ENCODE data around the gene PPP1R16B.
A peak's percentile ranks its signal among the peaks of the same experiment; 100 is the strongest.

Gene PPP1R16B

DNA sequence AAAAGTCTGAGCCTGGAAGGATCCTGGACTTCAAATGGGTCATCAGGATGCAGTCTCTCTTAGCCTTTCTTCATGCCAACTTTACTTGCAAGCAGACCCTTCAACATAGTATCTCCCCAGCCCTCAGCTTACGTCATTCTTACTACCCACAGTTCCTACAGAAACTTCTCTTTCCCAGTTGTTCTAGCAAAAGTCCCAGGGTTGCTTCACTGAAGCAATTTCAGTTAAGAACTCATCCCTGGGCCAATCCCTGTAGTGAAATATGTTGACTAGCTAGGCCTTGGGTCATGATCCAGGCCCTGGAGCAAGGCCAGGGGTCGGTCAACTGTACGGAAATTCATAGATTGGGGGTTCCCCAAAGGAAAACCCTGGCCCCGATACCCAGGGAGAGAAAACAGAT, 112.2 kb downstream of the PPP1R16B start:
- Mint-ChIP-seq H3K9me3 (no peaks in the 10 kb centered on the region), H3K36me3 (ENCODE audit: low read depth) (peaks cover 95% of the 10 kb centered on the region), H3K4me3 (no peak overlapping the region), H3K4me1 (ENCODE audit: low read depth) (no peaks in the 10 kb centered on the region), H3K27ac (peak overlapping the region; percentile 53), H3K27me3 (no peaks in the 10 kb centered on the region)
- no peak for DNase-seq

DNA sequence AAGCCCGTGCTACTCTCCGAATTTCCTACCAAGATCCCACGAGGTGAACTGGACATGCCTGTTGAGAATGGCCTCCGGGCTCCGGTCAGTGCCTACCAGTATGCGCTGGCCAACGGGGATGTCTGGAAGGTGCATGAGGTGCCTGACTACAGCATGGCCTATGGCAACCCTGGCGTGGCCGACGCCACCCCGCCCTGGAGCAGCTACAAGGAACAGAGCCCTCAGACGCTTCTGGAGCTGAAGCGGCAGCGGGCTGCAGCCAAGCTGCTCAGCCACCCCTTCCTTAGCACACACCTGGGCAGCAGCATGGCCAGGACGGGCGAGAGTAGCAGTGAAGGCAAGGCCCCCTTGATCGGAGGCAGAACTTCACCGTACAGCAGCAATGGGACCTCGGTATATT, 112.7 kb downstream of the PPP1R16B start:
- Mint-ChIP-seq H3K27ac (peak overlapping the region; percentile 61), H3K4me1 (ENCODE audit: low read depth) (no peaks in the 10 kb centered on the region), H3K27me3 (no peaks in the 10 kb centered on the region), H3K9me3 (no peaks in the 10 kb centered on the region), H3K36me3 (ENCODE audit: low read depth) (peaks cover 93% of the 10 kb centered on the region), H3K4me3 (no peak overlapping the region)
- DNase-seq: no peak

DNA sequence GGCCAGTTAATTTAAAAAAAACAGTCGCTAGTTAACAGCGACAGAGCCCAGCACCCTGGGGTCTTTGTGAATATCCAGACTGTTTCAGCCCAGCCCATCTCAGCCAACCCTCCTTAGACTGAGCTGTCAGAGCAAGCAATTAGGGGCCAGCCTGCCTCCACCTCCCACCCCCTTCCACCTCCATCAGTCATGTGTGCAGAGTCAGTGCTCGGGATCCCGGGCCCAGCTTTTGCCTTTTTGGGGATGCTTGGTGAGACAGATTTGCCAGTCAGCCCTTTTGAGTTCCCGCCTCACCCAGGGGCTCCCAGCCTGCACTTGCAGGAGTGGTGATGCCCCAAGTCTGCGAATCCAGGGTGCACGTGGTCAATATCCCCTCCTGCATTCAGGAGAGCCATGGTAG, 114.2 kb downstream of the PPP1R16B start:
- H3K9me3 Mint-ChIP-seq: no peaks in the 10 kb centered on the region
- H3K4me1 Mint-ChIP-seq (ENCODE audit: low read depth): no peaks in the 10 kb centered on the region
- no peak for DNase-seq
- H3K27me3 Mint-ChIP-seq: no peaks in the 10 kb centered on the region
- no peak overlapping the region for H3K4me3 Mint-ChIP-seq
- H3K27ac Mint-ChIP-seq: peak overlapping the region; percentile 50
- H3K36me3 Mint-ChIP-seq (ENCODE audit: low read depth): peaks cover 82% of the 10 kb centered on the region

DNA sequence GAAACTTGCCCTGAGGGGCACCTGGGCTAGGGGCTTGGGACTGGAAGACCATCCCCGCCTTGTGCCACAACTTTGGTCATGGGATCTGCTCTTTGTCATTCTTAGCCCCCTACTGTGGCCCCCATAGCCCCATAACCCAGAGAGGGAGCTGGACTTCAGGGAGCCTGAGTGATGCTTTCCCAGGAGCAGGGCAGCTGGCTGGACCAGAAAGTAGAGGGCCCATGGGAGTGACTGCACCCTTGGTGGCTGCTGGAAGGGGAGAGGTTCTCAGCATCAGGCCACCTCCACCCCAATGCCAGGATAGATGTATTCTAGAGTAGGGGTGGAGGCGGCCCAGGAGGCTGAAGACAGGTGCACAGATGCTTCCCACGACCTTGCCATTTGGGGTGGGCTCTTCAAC, 114.9 kb downstream of the PPP1R16B start:
- H3K27me3 Mint-ChIP-seq: no peaks in the 10 kb centered on the region
- H3K4me1 Mint-ChIP-seq (ENCODE audit: low read depth): no peaks in the 10 kb centered on the region
- DNase-seq: no peak
- no peaks in the 10 kb centered on the region for H3K9me3 Mint-ChIP-seq
- H3K27ac Mint-ChIP-seq: peak overlapping the region; percentile 1
- no peak overlapping the region for H3K4me3 Mint-ChIP-seq
- H3K36me3 Mint-ChIP-seq (ENCODE audit: low read depth): peaks cover 75% of the 10 kb centered on the region

DNA sequence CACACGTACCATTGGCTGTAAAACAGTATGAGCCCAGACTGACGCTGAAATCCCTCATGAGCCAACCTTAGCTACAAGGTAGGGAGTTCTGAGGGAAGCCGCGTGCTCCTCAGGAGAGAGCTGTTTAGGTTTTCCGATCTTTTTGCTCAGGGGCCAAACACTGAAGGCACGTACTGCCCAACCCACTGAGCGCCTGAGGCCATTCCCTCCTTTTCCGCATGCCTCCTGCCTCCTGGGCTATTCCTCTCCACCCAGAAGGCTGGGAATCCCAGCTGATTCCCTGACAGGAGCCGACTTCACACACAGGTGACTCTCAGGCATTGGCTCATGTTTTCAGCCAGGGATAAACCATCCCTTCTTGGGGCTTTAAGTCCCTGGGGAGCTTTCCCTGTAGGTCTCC, 115.4 kb downstream of the PPP1R16B start:
- H3K9me3 Mint-ChIP-seq: no peaks in the 10 kb centered on the region
- H3K36me3 Mint-ChIP-seq (ENCODE audit: low read depth): peaks cover 70% of the 10 kb centered on the region
- H3K4me1 Mint-ChIP-seq (ENCODE audit: low read depth): peaks cover 4% of the 10 kb centered on the region
- H3K27ac Mint-ChIP-seq: peak overlapping the region; percentile 1
- H3K4me3 Mint-ChIP-seq: no peak overlapping the region
- DNase-seq: no peak
- no peaks in the 10 kb centered on the region for H3K27me3 Mint-ChIP-seq

DNA sequence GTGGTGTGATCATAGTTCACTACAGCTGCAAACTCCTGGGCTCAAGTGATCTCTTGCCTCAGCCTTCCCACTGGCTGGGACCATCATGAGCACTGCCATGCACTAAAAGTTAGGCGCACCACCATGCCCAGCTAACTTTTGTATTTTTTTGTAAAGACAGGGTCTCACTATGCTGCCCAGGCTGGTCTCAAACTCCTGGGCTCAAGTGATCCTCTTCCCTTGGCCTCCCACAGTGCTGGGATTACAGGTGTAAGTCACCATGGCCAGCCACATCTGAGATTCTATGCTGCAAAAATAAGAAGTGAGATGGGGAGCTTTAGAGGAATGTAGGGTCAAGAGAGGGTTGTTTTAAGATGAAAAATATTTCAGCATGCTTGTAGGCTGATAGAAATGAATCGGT, 119.2 kb downstream of the PPP1R16B start:
- Mint-ChIP-seq H3K4me3 (no peak overlapping the region), H3K27ac (peak overlapping the region; percentile 66), H3K4me1 (ENCODE audit: low read depth) (peaks cover 20% of the 10 kb centered on the region), H3K9me3 (no peaks in the 10 kb centered on the region), H3K36me3 (ENCODE audit: low read depth) (peaks cover 55% of the 10 kb centered on the region), H3K27me3 (no peaks in the 10 kb centered on the region)
- peak; percentile 24 for DNase-seq

DNA sequence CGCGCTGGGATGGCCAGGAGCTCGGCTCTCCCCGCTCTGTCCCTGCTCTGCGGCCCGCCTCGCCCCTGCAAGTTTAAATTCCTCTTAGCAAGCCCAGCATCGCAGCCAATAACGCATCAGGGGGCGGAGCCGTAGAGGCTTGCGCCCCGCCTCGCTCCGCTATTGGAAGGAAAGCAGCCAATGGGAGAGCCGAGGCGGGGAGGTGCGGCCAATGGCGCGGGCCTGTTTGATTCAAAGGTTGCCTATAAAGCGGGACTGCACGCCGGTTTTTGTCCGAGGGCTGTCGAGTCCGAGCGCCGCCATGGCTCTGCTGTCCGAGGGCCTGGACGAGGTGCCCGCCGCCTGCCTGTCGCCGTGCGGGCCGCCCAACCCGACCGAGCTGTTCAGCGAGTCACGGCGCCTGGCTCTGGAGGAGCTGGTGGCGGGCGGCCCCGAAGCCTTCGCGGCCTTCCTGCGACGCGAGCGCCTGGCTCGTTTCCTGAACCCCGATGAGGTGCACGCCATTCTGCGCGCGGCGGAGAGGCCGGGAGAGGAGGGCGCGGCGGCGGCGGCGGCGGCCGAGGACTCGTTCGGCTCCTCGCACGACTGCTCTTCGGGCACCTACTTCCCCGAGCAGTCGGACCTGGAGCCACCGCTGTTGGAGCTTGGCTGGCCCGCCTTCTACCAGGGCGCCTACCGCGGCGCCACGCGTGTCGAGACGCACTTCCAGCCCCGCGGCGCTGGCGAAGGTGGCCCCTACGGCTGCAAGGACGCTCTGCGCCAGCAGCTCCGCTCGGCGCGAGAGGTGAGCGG, 120.8 kb downstream of the PPP1R16B start, which contains the start of gene FAM83D:
Gene FAM83D, plus strand, starts transcription at position 276 of the 792 bp plus-strand sequence. Its CDS starts 26 bp downstream, at position 302.
- no peaks in the 10 kb centered on the region for H3K27me3 Mint-ChIP-seq
- peak within 1 kb of the TSS; percentile 84 for H3K4me3 Mint-ChIP-seq
- DNase-seq: peak; percentile 96
- peak within 1 kb of the TSS; percentile 79 for H3K27ac Mint-ChIP-seq
- H3K36me3 Mint-ChIP-seq (ENCODE audit: low read depth): peaks cover 40% of the 10 kb centered on the region
- H3K9me3 Mint-ChIP-seq: no peaks in the 10 kb centered on the region
- peaks cover 24% of the 10 kb centered on the region for H3K4me1 Mint-ChIP-seq (ENCODE audit: low read depth)

DNA sequence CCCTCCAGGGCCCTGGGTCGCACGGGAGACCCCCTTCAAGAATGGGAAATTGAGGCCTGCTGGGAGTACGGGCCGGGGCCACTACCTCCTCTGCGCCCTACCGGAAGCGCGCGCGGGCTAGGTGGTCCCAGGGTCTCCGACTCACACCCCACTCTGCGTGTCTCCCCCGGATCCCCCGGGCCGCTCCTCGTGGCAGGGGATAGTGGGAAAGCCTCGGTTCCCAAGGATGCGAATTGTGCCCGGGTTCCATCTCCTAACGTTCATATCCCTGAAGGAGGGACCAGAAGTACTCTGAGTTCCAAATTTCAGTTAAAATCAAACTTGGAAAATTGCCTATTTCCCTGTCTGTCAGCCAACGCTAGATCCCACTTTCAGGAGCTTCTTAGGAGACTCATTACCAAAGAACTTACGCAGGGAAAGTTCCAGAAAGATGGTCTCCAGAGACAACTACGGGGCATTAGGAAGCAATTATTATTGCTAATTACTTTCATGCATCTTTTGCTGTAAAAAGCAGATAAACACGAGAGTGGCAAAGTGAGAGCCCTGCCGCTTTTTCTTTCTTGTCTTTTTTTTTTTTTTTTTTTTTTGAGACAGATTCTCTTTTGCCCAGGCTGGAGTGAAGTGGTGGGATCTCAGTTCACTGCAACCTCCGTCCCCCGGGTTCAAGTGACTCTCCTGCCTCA, 121.6 kb downstream of the PPP1R16B start:
- peak overlapping the region; percentile 84 for H3K4me3 Mint-ChIP-seq
- peaks cover 24% of the 10 kb centered on the region for H3K4me1 Mint-ChIP-seq (ENCODE audit: low read depth)
- peak overlapping the region; percentile 79 for H3K27ac Mint-ChIP-seq
- H3K27me3 Mint-ChIP-seq: no peaks in the 10 kb centered on the region
- DNase-seq: no peak
- peaks cover 33% of the 10 kb centered on the region for H3K36me3 Mint-ChIP-seq (ENCODE audit: low read depth)
- no peaks in the 10 kb centered on the region for H3K9me3 Mint-ChIP-seq

DNA sequence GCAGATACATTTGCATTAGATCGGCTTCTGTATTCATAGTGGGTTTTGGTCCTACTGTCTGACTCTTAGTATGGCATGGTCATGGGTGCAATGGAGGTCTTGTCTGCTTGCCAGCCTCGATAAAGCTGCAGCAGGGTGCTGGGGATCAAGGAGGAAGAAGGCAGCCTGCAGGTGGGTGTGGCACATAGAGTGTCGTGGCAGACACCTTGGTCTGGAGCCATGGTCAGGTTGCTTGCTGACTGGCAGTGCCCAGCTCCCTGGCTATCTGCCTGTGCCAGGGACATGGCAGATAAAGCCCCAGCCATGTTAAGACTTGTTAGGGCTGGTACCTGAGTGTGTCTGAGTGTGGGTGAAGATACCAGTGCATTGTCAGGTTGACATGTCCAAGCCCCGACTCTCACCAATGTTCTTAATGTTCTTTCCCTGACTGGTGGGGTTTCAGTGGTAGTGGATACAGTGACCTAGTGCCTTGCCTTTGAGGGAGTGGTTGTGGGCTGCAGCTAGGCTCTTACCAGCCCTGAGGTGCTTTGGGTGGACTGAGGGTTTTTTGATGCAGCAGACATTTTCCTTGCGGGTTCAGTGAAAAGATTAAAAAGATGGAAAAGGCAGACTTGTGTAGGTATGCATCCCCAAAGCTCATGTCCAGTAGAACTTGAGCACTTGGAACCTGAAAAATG, 122.5 kb downstream of the PPP1R16B start:
- H3K4me1 Mint-ChIP-seq (ENCODE audit: low read depth): peaks cover 24% of the 10 kb centered on the region
- peak overlapping the region; percentile 1 for H3K27ac Mint-ChIP-seq
- no peaks in the 10 kb centered on the region for H3K9me3 Mint-ChIP-seq
- no peaks in the 10 kb centered on the region for H3K27me3 Mint-ChIP-seq
- DNase-seq: peak; percentile 28
- H3K36me3 Mint-ChIP-seq (ENCODE audit: low read depth): peaks cover 24% of the 10 kb centered on the region
- peak overlapping the region; percentile 84 for H3K4me3 Mint-ChIP-seq

DNA sequence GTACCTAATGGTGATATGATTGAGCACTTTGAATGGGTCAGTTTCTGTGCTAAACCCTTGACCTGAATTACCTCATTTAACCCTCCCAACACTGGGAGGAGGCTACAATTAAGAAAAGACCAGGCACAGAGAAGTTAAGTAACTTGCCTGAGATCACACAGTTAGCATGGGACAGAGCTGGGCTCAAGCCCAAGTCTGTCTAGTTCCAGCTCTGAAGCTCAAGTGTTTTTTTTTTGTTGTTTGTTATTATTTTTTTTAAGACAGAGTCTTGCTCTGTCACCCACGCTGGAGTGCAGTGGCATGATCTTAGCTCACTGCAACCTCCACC, 124.7 kb downstream of the PPP1R16B start:
- H3K36me3 Mint-ChIP-seq (ENCODE audit: low read depth): peaks cover 21% of the 10 kb centered on the region
- no peaks in the 10 kb centered on the region for H3K9me3 Mint-ChIP-seq
- no peak overlapping the region for H3K27ac Mint-ChIP-seq
- no peaks in the 10 kb centered on the region for H3K27me3 Mint-ChIP-seq
- no peak overlapping the region for H3K4me3 Mint-ChIP-seq
- H3K4me1 Mint-ChIP-seq (ENCODE audit: low read depth): peaks cover 24% of the 10 kb centered on the region
- DNase-seq: no peak

DNA sequence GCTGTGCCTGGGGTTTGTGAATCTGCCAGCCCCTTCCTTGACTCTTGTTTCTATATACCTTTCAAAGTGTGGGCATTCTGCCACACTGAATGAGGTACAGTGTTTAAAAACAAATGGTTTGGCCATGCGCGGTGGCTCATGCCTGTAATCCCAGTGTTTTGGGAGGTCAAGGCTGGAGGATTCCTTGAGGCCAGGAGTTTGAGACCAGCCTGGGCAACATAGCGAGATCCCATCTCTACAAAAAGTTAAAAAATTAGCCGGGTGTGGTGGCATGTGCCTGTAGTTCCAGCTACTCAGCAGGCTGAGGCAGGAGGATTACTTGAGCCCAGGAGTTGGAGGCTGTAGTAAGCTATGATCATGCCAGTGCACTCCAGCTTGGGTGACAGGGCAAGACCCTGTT, 126.5 kb downstream of the PPP1R16B start:
- Mint-ChIP-seq H3K4me3 (no peak overlapping the region), H3K4me1 (ENCODE audit: low read depth) (peaks cover 19% of the 10 kb centered on the region), H3K27ac (no peak overlapping the region), H3K9me3 (no peaks in the 10 kb centered on the region), H3K27me3 (no peaks in the 10 kb centered on the region), H3K36me3 (ENCODE audit: low read depth) (peaks cover 18% of the 10 kb centered on the region)
- DNase-seq: no peak

DNA sequence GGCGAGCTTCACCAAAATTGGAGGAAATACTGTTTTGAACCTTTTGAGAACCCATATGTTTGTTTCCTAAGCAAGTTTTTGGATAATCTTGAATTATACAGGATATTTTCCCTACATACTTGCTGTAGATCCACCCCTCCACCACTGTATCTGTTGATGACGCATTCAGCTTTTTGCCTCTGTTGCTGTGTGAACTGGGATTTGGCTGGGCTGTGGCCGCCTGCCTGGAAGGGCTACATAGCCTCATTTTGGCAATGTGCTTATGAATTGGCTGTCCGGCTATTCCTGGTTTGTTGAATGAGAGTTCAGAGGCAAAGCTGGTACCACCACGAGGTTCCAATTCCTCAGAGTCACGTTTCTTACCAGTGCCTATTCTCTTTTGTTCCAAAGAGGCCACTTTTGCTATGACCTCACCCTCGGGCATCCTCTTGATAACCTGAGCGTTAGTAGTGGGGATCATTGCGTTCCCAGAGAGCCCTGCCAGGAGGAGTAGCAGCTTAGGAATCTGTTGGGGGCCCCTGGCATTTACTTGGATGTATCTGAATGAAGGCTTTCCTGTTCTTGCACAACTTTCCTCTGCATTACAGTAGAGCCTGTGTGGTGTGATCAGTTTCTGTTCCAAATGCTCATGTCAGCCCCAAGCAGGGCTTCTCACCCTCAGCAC, 127.1 kb downstream of the PPP1R16B start:
- no peaks in the 10 kb centered on the region for H3K27me3 Mint-ChIP-seq
- peaks cover 15% of the 10 kb centered on the region for H3K36me3 Mint-ChIP-seq (ENCODE audit: low read depth)
- no peak for DNase-seq
- peaks cover 17% of the 10 kb centered on the region for H3K4me1 Mint-ChIP-seq (ENCODE audit: low read depth)
- no peak overlapping the region for H3K27ac Mint-ChIP-seq
- no peaks in the 10 kb centered on the region for H3K9me3 Mint-ChIP-seq
- no peak overlapping the region for H3K4me3 Mint-ChIP-seq

DNA sequence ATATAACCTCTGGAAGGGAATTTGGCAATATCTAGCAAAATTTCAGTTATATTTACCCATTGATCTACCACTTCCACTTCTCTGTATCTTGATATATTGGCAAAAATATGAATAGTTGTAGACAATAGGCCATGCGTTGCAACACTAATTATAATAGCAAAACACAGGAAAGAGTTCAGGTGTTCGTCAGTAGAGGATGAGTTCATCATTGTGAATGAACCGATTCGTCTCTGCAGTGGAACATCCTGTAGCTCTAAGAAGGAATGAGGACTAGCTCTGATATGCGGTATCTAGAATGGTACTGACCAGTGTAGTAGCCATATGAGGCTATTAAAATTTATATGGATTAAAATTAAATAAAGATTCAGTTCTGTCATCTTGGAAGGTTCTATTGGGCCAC, 129.0 kb downstream of the PPP1R16B start:
- no peak for DNase-seq
- H3K27me3 Mint-ChIP-seq: no peaks in the 10 kb centered on the region
- H3K4me3 Mint-ChIP-seq: no peak overlapping the region
- H3K4me1 Mint-ChIP-seq (ENCODE audit: low read depth): peaks cover 6% of the 10 kb centered on the region
- no peak overlapping the region for H3K27ac Mint-ChIP-seq
- peaks cover 14% of the 10 kb centered on the region for H3K36me3 Mint-ChIP-seq (ENCODE audit: low read depth)
- no peaks in the 10 kb centered on the region for H3K9me3 Mint-ChIP-seq

DNA sequence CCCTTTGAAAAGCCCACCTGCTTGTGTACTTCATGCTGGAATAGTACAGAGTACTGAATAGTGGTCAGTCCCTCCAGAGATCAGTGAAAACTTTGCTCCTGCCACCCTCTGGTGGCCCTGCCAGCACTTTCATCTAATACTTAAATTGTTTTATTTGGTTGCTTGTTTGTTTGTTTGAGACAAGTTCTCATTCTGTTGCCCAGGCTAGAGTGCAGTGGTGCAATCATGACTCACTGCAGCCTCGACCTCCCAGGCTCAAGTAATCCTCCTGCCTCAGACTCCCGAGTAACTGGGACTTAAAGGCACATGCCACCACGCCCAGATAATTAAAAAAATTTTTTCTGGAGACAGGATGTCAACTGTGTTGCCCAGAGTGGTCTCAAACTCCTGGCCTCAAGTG, 129.8 kb downstream of the PPP1R16B start:
- no peak for DNase-seq
- Mint-ChIP-seq H3K27me3 (no peaks in the 10 kb centered on the region), H3K9me3 (no peaks in the 10 kb centered on the region), H3K4me1 (ENCODE audit: low read depth) (peaks cover 2% of the 10 kb centered on the region), H3K36me3 (ENCODE audit: low read depth) (peaks cover 19% of the 10 kb centered on the region), H3K27ac (no peak overlapping the region), H3K4me3 (no peak overlapping the region)

Measured in activated T-cell treated with anti-CD3 and anti-CD28 coated beads, Interleukin-2, amount 50 U/mL, for 24 hours (primary cell).